NCI-H345 treated with DMSO at 0.1 percent for 48 hours (cell line): ENCODE data around the gene MYO3B.
"Not testable (repeated sequence)": the region's sequence is repeated elsewhere in the genome, so short reads cannot be mapped to it uniquely, and the experiment has no call there.

Experiments
- DNase-seq: peaks from one replicate; lab custom pipeline; 2025; ENCODE audit not compliant: unreplicated experiment; lab: John Stamatoyannopoulos, UW

MYO3B gene

DNA sequence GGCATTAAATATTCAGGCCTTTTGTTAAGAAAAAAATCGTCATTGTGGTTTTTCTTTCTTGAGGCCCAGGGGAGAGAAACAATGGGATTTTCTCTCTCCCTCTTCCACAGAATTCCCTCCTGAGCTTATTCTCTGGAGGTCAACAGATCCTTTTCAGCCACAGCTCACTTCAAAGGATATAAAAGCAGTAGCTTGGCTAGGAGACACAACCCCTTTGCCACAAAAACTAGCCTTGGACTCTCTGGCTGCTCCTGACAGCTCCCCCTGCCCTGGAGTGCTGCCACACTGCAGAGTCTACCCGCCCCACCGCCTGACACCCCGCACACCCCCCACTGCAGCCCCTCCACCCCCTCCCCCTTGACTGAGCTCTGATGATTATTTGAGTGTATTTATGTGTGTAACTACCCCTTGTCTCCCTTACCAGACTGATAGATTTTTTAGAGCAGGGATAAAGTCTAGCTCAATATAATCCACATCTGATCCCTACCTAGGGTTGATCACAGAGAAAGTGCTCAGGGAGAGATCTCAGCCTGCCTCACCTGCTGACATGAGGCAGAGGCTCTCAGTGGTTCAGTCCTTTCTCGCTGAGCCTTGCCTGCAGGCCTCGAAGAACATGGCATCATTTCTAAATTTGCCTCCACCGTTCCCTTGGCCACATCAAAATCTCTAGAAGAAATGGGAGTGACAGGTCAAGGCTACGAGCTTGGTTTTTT is 405.0 kb downstream of the MYO3B start:
- no peak for DNase-seq

GRCh38 chr2:170585067-170585466 is 407.1 kb downstream of the MYO3B start:
- no peak for DNase-seq

DNA sequence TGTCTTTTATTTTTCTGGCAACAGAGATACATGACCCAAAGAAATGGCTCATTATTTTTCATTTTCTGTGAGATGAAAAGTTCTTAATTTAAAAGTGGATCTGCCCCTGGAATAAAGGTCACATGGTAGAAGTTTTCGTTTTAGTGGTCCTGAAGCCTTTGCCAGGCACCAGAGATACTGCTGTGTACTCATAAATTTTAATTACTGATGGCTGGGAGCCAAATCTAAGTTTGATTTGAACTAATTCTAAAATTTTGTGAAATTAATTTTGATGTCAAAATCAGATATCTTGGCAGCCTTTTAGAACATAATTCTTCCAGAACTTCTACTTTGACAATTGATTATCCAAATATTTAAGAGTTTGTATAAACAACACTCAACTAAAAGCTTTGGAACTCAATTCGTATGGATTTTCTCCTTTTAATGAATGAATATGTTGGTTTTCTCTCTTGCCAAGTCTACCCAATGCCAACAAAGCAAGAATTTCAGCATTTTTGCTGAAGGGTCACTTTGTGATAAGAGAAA is 408.7 kb downstream of the MYO3B start:
- DNase-seq: no peak

GRCh38 chr2:170587117-170587516 is 409.2 kb downstream of the MYO3B start:
- no peak for DNase-seq

DNA sequence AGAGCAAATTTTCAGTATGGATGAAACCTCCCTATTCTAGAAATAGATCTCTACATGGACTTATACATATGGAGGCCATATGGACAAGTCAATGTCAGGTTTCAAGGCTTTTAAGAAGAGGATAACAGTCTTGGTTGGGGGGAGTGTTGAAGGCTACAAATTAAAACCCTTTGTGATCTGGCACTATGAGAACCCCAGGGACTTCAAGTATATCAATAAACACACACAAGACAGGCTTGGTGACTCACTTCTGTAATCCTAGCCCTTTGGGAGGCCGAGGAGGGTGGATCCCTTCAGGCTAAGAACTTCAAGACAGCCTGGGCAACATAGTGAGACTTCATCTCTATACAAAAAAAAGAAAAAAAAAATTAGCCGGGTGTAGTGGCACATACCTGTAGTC is 410.0 kb downstream of the MYO3B start:
- DNase-seq: no peak

DNA sequence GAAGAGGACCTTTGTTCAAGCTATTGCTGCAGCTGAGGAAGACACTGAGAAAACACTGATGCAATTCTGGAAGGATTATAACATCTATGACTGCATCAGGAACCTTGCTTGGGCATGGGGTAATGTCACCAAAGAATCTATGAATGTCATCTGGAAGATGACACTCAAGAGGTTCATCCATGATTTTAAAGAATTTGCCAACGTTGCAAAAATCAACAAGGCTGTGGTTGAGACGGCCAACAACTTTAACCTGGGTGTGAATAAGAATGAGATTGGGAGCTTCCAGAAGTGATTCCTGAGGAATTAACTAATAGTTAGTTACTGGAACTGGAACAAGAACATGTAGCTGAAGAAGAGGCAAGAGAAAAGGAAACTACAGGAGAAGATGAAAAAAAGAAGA is 410.8 kb downstream of the MYO3B start:
- no peak for DNase-seq

DNA sequence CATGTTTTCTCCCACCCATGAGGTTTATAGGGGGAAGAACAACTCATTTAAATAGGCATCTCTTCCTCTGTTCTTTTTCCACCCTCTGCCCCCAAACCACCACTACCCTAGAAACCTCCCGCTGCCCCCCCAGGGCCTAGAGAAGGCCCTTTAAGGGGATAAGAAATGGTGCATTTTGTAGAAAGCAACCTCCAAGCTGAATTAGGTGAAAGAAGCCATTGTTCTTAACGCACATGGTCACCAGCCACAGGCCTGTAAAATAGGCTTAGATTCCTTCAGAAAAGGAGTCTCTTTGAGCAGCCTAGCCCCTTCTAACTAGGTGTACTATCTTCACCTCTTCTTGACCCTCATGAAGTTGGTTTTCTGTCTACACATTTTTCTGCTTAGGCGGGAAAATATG is 418.6 kb downstream of the MYO3B start:
- DNase-seq: no peak

DNA sequence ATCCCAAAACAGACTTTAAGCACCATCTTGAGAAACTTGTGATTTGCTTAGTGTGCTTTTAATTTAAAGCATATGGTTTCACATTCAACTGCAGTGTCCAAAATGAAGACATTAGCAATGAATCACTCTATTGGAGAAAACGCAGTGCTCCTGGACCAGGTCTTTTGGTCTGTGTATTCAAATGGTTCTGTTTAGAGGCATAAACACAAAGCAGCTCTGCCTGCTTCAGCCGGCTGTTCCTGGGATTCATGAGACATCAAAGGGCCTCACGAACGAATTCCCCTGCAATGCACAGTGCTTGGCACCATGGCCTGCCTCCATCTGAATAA is 420.1 kb downstream of the MYO3B start:
- DNase-seq: no peak

DNA sequence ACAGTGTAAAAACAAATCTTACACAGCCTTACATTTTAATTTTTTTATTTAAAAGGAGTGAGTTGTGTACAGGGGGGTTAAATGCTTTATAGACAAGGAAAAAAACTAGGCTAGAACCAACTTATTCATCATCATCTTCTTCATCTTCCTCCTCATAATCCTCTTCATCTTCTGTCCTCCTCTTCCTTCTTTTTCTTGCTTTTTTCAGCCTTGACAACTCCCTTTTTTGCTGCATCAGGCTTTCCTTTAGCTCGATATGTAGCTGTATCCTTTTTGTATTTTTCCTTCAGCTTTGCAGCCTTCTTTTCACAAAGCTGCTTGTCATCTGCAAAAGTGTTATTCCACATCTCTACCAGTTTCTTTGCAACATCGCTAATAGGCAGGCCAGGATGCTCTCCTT is 423.5 kb downstream of the MYO3B start:
- no peak for DNase-seq

DNA sequence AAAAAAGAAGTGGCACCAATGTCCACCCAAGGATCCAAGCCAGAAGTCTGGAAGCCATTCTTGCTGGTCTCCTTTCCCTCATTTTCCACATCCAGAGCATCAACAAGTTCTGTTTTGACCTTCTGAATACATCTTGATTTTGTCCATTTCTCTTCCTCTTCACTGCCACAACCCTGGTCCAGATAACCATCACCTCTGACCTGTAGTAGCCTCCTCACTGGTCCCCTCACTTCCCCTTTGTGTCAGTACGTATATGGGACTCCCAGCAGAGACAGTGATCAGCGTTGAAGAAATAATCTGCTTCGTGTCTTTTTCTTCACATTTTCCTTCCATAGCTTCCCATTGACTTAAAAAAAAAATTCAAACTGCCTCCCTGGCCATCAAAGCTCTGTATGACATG is 427.9 kb downstream of the MYO3B start:
- no peak for DNase-seq

DNA sequence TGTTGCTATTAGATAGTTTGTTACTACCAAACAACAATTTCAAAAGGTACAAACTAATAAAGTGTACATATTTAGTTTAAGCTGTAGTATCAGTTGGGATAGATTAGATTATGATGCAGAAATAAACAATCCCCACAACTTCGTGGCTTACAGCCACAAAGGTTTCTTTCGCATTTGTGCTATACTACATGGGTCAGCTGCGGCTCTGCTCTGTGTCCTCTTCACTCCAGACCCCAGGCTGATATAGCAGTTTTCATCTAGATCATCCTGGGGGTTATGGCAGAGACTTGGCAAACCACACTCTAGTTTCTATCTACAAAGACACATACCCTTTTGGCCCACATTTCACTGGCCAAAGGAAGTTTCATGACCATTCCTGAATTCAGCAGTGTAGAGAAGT is 429.2 kb downstream of the MYO3B start:
- no peak for DNase-seq

GRCh38 chr2:170610615-170611014 is 432.7 kb downstream of the MYO3B start:
- no peak for DNase-seq

DNA sequence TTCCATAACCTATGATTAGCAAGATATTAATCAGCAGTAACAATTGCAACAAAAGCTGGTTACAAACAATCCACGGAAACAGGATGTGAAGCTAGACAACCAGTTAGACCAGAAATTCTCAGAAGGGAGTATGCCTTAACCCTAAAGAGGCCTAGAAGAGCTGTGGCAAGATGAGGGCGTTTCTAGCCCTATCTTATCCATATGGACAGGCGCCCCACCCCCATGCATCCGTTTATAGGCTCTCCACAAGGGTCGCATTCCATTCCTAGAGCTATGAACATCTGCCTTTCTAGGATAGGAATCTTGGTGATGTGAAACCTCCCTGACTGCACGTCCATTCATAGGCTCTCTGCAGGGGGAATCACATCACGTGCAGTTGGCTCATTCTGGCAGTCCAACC is 441.0 kb downstream of the MYO3B start:
- not testable (repeated sequence) for DNase-seq

DNA sequence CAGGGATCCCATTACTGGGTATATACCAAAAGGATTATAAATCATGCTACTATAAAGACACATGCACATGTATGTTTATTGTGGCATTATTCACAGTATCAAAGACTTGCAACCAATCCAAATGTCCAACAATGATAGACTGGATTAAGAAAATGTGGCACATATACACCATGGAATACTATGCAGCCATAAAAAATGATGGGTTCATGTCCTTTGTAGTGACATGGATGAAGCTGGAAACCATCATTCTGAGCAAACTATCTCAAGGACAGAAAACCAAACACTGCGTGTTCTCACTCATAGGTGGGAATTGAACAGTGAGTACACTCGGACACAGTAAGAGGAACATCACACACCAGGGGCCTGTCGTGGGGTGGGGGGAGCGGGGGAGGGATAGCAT is 457.1 kb downstream of the MYO3B start:
- DNase-seq: not testable (repeated sequence)

- DNase-seq: no peak
Measured at GRCh38 chr2:170639635-170640034, 461.7 kb downstream of the MYO3B start.

DNA sequence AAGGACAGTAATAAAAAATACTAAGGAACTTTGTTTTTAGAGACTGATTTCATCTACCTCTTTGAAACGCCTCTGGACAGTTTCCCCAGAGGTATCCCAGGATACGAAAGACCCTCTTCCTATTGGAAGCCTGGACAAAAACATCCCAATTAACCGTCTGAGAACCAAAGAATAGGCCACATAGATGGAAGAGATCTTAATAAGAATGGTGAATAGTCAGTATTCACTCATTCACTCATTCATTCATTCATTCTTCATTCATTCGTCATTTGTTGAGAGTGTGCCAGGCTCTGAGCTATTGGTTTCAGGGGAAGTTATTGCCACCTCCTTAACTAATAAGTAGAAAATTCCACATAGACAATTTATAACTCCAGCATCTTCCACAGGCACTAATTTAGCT is 464.0 kb downstream of the MYO3B start:
- no peak for DNase-seq

GRCh38 chr2:170643346-170643745 is 465.4 kb downstream of the MYO3B start:
- DNase-seq: no peak

- DNase-seq: no peak
Measured at GRCh38 chr2:170647741-170648436, 469.9 kb downstream of the MYO3B start.

- DNase-seq: no peak
Measured at GRCh38 chr2:170651624-170652325, 473.8 kb downstream of the MYO3B start.

- no peak for DNase-seq
Measured at GRCh38 chr2:170652637-170653417, 474.9 kb downstream of the MYO3B start.

- no peak for DNase-seq
Measured at GRCh38 chr2:170656669-170657068, 478.7 kb downstream of the MYO3B start.
